ENCODE data around the gene FXN. TPM values are rescaled to one million over a fixed set of nuclear protein-coding genes. Genes with fewer than 3 reads are reported as not detected.

FXN gene
- total RNA-seq, 2 donors from 2014 or later, result 9.6 to 17.8 TPM

- peak; percentile 30 for DNase-seq (ENCODE audit: low spot score)
- Histone ChIP-seq H3K27ac (peak overlapping the region; percentile 96 to 98), H3K4me3 (peak overlapping the region; percentile 56 to 72), H3K36me3 (no peaks in the 10 kb centered on the region), H3K27me3 (replicated peaks; ENCODE audit: insufficient read depth) (no peaks in the 10 kb centered on the region), H3K4me1 (replicated peaks) (peaks cover 4% of the 10 kb centered on the region), H3K9me3 (no peaks in the 10 kb centered on the region)
- 35% methylated on average over 16 of the region's 16 CpGs for WGBS
- intact Hi-C loops (cut with DNase I), result no loop called here
- TF ChIP-seq POLR2AphosphoS5 (IDR thresholded peaks at IDR 0.05) (peak; percentile 63), CTCF (IDR thresholded peaks at IDR 0.05) (no peak), POLR2A (IDR thresholded peaks at IDR 0.05) (no peak)
Observed at GRCh38 chr9:69122549-69123141, 87.1 kb downstream of the FXN start.

- intact Hi-C loops (cut with DNase I), result loop anchor here (10.0 kb wide), 1 partner anchor 54 kb away; no protein-coding TSS in a partner anchor
- no peaks in the 10 kb centered on the region for H3K9me3 ChIP-seq
- H3K27ac ChIP-seq, result peak overlapping the region; percentile 0 to 39
- TF ChIP-seq POLR2AphosphoS5 (IDR thresholded peaks at IDR 0.05), result no peak
- TF ChIP-seq POLR2A (IDR thresholded peaks at IDR 0.05), result no peak
- no peak for TF ChIP-seq CTCF (IDR thresholded peaks at IDR 0.05)
- H3K36me3 ChIP-seq, result no peaks in the 10 kb centered on the region
- 74% methylated on average over 16 of the region's 16 CpGs for WGBS
- DNase-seq (ENCODE audit: low spot score), result no peak
- no peaks in the 10 kb centered on the region for H3K4me1 ChIP-seq (replicated peaks)
- H3K4me3 ChIP-seq, result no peak overlapping the region
- no peaks in the 10 kb centered on the region for H3K27me3 ChIP-seq (replicated peaks; ENCODE audit: insufficient read depth)
Observed at GRCh38 chr9:69130456-69131441, 95.2 kb downstream of the FXN start.

DNA sequence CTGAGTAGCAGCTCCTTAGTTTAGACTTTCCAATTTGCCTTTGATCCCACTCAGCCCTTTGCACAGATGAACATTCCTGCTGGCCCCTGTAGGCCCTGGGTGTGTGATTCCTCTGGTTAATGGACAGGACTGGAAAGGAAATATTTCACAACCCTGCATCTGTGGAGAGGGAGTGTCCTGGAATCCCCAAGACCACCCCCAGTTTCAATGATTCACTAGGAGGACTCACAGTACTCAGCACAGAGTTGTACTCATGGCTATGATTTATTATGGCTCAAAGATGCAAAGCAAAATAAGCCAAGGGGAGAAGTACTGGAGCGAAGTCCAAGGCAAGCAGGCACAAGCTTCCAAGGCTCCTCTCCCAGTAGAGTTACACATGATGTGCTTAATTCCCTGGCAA, 96.1 kb downstream of the FXN start:
- no peaks in the 10 kb centered on the region for H3K36me3 ChIP-seq
- intact Hi-C loops (cut with DNase I), result loop anchor here (10.0 kb wide), 1 partner anchor 53 kb away; no protein-coding TSS in a partner anchor
- TF ChIP-seq CTCF (IDR thresholded peaks at IDR 0.05) (no peak), POLR2AphosphoS5 (IDR thresholded peaks at IDR 0.05) (peak; percentile 60)

GRCh38 chr9:69132361-69132760, 96.8 kb downstream of the FXN start:
- TF ChIP-seq CTCF (IDR thresholded peaks at IDR 0.05), result no peak
- TF ChIP-seq POLR2A (IDR thresholded peaks at IDR 0.05), result no peak
- TF ChIP-seq POLR2AphosphoS5 (IDR thresholded peaks at IDR 0.05), result no peak
- Histone ChIP-seq H3K27me3 (replicated peaks; ENCODE audit: insufficient read depth) (no peaks in the 10 kb centered on the region), H3K9me3 (no peaks in the 10 kb centered on the region), H3K27ac (peak overlapping the region in 1 of 2 donors; percentile 39), H3K4me3 (no peak overlapping the region), H3K4me1 (replicated peaks) (no peaks in the 10 kb centered on the region), H3K36me3 (no peaks in the 10 kb centered on the region)
- intact Hi-C loops (cut with DNase I), result loop anchor here (10.0 kb wide), 1 partner anchor 52 kb away; no protein-coding TSS in a partner anchor
- 82% methylated on average over 4 of the region's 4 CpGs for WGBS
- no peak for DNase-seq (ENCODE audit: low spot score)

More for the DNA sequence above, 96.1 kb downstream of the FXN start:
- Histone ChIP-seq H3K9me3 (no peaks in the 10 kb centered on the region), H3K4me1 (replicated peaks) (no peaks in the 10 kb centered on the region), H3K27me3 (replicated peaks; ENCODE audit: insufficient read depth) (no peaks in the 10 kb centered on the region), H3K4me3 (no peak overlapping the region), H3K27ac (peak overlapping the region; percentile 0 to 39)
- peak; percentile 25 for DNase-seq (ENCODE audit: low spot score)
- WGBS, result 35% methylated on average over 1 of the region's 1 CpG
